ENCODE results near the gene C15orf39.
A peak's percentile ranks its signal among the peaks of the same experiment; 100 is the strongest.

Gene C15orf39

DNA sequence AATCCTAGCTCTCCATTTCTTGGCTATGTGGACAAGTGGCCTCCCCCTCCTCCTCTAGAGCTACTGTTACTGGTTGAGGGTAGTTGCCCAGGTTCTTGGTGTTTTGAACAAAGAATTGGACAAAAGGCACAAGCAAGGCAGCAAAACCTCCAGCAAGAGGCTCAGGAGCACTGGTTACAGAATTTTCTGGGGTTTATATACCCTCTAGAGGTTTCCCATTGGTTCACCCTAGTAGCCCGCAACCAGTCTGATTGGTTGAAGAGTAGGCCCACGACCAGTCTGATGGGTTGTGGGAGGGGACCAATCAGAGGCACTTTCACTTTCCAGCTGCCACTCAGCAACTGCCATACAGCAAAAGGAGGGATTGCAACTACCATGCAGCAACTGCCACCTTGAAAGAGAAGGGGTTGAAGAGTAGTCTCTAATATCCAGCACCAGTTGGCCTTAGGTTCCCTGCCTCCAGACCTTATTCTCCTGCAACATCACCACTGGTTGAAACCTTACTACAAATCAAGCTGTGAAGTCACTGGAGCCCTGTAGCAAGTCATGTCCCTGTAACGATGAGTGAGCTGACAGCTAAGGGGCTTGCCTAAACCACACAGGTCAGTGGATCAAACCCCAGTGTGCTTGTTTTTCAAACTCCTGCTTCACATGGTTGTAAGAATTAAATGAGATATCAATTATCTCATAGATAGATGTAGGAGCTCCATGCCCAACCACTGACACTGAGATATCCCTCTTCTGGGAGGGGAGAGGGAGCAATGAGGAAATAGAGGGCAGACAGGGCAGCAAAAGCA is 2.9 kb upstream of the C15orf39 start:
- DNase-seq, result peak; percentile 61

DNA sequence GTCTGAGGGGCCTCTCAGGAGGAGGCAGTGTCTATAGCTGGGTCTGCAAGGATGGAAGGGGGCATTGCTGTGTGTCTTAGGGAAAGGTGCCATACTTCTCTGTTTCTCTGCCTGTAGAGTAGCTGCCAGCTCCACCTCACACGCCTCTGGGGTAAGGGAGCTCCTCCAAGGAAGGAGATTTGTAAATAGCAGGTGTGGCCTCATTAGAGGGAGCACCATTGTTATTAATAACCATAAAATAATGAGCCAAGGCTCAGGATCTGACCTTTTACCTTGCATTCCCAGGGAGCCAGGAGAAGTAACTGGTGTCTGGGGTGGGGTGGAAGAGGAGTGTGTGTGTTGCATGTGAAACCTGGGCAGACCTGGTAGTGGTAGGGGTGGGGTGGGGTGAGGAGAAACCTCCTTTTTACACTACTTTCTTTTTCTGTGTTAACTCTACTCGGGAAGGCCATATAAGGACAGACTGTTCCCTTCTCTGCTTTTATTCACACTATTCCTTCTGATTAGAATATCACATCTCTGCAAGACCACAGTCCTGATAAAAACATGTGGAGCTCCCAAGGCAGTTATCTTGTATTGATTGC is 2.2 kb upstream of the C15orf39 start:
- no peak for DNase-seq

DNA sequence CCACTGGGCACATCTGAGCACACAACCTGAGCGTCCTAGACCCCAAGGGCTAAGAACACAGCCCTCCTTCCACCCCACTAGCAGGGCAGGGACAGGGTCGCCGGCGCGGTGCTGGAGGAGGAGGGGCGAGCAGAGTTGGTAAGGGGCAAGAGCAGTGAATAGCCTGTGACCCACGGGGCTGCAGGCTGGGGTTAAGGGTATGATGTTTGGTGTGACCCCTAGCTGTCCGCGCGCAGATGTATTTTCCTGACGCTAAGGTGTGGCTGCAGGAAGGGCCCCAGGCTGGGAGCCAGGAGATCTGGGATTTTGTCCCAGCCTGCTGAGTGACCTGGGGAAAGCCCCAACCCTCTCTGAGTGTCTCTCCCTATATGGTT is 1.3 kb upstream of the C15orf39 start:
- DNase-seq, result no peak

DNA sequence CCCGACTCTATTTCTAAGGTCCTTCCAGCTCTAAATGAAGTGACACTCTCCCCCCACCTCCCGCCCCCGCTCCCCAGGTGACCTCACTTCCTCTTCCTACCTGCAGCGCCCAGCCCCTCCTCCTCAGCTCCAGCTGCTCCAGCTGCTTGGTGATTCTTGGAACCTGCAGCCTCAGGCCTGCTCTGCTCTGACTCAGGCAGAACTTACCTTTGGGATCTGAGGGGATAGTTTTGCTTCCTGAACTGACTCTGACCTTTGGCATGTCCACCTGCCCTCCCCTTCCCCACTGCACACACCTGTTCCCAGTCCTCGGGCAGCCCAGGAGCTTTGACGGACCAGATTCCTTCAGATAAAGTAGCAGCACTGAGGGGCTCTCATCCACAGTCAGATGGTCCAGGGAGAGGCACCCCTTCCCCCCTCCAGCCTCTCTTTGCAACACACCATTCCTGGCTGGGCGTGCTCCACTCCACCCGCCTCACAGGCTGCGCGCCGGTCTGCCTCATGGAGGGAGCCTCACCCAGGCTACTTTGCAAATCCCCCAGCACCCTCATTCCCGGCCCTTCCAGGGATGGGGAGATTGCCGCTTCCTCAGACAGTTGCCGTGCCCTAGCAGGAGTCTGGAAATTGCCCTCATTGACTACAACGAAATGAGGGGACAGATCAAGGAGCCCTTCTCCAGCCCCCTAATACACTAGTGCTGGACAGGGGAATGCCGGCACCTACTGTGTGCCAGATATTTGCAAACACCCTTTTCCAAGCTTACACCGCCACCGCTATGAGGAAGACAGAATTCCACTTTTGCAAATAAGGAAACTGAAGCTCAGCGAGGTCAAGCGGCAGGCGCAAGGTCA is 692 bp upstream of the C15orf39 start:
- DNase-seq, result peak; percentile 28

DNA sequence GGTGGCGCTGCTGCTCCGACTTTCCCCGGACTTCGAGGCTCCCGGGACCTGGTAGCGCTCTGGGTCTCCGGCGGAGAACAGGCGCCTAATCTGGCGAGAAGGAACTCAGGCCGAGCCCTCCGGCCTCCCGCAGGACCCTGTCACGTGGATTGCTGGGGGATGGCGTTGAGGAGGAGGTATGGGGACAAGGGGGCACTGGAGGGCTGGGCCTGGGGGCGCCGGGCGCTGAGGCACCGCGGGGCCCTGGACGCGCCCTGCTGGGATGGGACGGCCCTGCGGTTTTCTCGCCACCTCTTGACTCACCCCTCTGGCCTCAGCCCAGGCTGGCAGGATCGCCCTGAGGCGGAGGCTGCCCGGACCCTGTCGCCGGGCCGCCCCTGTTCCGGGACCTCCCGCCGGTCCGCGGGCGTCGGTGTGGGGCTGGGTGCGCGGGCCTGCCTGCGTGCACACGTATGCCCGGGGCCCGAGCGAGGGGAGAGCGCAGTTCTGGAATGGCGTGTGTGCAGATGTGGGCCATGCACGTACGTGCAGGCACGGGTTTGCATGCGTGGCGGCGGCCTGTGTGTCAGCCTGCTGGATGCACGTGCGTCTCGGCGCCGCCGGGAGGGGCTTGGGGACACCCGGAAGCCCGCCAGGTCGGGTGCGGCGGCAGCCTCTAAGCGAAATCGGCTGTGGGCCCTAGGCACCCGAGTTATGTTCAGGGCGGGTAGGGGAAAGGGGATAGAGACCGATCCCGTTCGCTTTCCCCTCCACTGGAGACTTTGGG is 752 bp downstream of the C15orf39 start:
- peak; percentile 80 for DNase-seq

DNA sequence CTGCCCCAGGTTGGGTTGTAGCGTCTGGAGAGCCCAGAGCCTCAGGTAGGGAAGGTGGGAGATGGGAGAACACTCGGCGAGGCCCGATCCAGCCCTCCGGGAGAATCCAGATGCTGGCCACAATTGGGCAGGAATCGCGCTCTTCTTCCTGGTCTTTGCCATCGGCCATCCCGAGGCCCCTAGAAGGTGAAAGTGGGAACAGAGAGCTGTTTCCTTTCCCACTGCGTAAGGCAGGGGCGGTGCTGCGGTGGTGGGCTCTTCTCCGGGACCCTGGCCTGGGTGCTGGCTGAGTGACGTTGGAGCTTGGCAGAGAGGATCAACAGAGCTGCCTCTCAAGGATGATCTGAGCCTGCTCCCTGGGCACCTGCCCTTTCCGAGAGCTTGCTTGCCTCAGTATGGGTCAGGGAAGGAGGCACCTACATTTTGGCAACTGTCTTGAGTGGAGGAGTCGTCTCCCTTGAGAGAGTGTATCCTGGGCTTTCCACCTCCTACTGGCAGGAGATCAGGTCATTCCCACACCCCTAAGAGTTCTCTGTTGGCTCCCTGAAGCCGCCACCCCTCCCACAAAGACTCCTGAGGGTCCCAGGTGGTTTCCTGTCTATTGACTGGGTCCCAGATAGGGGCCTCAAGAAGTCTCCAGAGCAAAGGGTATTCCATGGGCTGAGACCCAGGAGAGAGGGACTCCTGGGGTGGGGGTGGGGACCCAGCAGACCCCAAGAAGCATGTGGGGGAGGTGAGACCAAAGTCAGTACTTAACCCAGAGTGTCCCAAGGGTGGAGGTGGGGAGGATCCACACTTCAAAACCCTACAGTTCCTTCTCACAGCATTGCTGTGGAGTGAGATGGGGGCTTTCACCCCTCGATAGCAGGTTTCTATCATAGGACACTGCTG is 1.6 kb downstream of the C15orf39 start:
- DNase-seq, result peak; percentile 14

DNA sequence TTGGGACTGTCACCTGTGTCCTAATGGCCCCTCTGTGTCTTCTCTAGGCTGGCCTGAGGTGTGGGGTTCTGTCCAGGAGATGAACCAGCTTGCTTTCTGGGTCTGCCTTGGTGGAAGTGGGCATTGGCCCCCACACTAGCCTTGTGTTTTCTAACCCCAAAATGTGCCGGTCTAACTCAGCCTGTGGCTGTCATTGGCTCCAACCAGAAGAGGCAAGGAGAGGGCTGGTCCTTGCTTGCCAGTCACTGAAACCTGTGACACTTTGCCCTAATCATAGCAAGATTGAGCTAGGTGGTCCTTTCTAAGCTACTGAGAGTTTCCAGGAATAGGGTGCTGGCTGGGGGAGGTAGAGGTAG is 2.2 kb downstream of the C15orf39 start:
- DNase-seq, result no peak

DNA sequence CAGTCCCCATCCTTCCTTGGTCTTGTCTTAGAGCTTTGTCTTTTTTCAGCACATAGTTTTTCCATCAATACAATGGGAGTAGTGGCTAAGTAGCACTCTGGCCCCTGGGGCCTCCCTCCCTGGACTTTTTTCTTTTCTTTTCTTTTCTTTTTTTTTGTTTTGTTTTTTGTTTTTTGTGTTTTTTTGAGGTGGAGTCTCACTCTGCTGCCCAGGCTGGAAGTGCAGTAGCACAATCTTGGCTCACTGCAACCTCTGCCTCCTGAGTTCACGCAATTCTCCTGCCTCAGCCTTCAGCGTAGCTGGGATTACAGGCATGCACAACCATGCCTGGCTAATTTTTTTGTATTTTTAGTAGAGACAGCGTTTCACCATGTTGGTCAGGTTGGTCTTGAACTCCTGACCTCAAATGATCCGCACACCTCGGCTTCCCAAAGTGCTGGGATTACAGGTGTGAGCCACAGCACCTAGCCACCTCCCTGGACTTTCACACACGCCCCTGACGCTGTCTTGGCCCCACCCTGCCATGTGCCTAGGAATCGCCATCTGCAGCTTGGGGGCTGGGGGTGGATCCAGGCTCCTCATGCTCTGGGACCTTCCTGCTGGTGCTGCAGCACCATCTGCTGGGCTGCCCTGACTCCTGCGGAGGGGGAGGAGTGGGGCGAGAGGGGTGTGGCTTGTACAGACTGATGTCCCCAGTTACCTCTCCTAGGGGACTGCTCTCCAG is 2.8 kb downstream of the C15orf39 start:
- peak; percentile 89 for DNase-seq

DNA sequence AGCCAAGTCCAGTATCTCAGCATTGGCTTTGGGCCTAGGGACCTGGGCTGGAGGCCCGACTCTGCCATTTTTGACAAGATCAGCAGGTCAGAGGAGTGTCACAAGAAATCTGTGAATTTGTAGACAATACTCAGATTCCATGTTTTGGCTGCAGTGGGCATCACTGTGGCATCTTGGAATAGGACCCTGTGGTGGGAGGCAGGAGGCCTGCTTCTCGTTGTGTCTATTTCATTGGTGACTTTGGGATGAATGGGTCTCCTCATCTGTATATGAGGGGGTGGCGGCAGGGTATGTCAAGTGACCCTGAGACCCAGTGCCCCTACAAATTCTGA is 3.3 kb downstream of the C15orf39 start:
- no peak for DNase-seq

DNA sequence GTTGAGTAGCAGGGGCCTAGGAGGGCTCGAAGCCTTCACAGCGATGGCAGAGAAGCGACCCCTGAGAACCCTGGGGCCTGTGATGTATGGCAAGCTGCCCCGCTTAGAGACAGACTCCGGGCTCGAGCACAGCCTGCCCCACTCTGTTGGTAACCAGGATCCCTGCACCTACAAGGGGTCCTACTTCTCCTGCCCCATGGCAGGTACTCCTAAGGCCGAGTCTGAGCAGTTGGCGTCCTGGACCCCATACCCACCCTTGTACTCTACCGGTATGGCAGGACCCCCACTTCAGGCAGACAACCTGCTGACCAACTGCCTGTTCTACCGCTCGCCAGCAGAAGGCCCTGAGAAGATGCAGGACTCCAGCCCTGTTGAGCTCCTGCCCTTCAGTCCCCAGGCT is 4.3 kb downstream of the C15orf39 start:
- no peak for DNase-seq

DNA sequence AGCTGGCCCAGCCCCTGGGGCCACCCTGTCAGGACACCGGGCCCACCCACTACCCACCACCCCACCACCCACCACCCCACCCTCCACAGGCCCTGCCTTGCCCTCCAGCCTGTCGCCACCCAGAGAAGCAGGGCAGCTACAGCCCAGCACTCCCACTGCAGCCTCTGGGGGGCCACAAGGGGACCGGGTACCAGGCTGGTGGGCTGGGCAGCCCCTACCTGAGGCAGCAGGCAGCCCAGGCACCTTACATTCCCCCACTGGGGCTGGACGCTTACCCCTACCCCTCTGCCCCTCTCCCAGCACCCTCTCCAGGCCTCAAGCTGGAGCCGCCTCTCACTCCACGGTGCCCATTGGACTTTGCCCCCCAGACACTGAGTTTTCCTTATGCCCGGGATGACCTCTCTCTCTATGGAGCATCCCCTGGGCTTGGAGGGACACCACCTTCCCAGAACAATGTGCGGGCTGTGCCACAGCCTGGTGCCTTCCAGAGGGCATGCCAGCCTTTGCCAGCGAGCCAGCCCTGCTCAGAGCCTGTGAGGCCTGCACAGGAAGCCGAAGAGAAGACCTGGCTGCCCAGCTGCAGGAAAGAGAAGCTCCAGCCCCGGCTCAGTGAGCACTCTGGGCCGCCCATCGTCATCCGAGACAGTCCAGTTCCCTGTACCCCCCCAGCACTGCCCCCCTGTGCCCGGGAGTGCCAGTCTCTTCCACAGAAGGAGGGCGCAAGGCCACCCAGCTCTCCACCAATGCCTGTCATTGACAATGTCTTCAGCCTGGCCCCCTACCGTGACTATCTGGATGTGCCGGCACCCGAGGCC is 5.3 kb downstream of the C15orf39 start:
- no peak for DNase-seq

DNA sequence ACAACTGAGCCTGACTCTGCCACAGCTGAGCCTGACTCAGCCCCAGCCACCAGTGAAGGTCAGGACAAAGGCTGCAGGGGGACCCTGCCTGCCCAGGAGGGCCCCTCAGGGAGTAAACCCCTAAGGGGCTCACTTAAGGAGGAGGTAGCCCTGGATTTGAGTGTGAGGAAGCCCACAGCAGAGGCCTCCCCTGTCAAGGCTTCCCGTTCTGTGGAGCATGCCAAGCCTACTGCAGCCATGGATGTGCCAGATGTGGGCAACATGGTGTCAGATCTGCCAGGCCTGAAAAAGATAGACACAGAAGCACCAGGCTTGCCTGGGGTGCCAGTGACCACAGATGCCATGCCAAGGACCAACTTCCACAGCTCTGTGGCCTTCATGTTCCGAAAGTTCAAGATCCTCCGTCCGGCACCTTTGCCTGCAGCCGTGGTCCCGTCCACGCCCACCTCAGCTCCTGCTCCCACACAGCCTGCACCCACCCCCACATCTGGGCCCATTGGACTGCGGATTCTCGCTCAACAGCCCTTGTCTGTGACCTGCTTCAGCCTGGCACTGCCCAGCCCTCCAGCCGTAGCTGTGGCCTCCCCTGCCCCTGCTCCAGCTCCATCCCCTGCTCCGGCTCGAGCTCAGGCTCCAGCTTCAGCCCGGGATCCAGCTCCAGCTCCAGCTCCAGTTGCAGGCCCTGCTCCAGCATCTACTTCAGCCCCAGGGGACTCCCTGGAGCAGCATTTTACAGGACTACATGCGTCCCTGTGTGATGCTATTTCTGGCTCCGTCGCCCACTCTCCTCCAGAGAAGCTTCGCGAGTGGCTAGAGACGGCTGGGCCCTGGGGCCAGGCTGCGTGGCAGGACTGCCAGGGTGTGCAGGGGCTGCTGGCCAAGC is 6.2 kb downstream of the C15orf39 start:
- no peak for DNase-seq

DNA sequence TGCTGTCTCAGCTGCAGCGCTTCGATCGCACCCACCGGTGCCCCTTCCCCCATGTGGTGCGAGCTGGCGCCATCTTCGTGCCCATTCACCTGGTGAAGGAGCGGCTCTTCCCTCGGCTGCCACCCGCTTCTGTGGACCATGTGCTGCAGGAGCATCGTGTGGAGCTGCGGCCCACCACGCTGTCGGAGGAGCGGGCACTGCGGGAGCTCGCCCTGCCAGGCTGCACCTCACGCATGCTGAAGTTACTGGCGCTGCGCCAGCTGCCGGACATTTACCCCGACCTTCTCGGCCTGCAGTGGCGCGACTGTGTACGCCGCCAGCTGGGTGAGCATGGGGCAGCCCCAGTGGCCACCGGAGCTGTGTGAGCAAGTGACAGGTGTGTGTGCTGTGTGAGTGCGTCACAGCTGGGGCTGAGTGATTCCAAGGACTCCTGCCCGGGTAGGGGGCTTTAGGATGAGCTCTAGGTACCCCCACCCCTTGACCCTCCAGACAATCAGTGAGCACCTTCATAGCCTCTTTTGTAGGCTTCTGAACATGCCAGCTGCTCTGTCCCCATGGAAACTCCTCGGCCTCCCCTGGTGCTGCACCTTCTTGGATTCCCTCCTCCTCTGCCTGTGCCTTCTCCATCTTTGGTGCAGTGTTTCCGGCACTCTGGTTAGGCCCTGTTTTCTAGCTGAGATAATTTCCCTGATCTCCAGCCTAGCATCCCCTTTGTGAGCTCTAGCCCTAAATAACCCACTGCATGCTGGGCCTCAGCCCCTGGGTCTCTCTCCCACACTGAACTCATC is 7.0 kb downstream of the C15orf39 start:
- no peak for DNase-seq

DNA sequence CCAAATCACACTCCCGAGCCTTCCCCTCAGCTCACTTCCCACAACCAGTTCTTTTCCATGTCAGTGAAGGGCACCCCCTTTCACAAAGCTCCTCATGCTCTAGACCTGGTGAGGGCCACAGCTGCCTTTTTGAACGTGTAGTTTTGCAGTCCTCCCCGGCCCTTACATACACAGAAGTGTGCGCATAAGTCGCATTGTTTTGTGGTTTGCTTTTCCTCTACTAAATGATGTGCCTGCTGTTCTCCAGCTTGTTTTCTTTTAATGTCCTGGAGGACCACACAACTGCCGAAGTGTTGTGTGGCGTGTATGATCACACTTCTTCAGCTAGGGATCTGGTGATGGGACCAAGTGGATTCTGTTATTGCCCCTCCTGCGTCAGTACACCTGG is 7.6 kb downstream of the C15orf39 start:
- DNase-seq, result no peak

DNA sequence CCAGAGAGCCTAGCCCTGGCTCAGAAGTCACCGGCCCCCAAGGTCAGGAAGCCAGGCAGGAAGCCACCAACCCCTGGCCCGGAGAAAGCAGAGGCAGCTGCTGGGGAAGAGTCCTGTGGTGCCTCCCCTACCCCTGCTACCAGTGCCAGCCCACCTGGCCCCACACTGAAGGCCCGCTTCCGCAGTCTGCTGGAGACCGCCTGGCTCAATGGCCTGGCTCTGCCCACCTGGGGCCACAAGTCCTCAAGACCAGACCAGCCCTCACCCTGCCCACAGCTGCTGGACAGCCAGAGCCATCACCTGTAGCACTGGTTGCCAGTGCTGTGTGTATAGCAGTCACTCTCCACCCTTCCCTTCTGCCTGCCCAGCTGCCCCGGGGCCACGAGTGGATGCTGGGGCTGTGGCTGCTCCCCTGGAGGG is 9.1 kb downstream of the C15orf39 start:
- no peak for DNase-seq

DNA sequence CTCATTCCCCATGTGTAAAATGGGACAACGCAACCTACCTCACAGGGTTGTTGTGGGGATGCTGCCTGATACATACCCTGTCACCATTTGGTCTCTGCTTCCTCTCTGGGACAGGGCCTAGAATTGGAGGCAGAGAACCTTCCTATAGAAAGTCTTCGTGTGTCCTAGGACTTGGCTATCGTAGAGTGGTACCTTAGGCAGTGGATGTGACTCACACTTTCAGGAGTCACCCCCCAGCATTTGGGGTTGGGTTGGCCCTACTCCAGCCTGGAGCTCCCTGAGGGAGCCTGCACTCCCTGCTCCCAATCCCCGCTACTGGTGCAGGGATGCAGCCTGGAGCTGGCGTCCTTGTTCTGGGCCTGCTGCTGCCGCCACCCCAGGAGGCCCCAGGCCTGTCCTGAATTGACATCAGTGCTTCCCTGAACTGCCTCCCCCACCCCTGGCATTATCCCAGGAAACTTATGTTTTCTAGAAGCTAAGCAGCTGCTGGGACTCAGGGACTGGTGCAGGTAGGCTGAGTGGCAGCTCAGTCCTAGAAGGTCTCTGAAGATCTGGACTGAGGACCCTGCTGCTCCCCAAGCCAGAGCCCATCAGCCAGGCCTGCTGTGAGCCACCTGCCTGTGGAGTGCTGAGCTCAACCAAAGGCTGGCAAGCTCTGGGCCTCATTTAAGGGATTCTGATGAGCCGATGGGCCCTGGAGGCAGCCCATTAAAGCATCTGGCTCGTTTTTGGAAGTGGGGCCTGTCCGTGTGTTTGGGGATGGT is 9.9 kb downstream of the C15orf39 start:
- peak; percentile 35 for DNase-seq

DNA sequence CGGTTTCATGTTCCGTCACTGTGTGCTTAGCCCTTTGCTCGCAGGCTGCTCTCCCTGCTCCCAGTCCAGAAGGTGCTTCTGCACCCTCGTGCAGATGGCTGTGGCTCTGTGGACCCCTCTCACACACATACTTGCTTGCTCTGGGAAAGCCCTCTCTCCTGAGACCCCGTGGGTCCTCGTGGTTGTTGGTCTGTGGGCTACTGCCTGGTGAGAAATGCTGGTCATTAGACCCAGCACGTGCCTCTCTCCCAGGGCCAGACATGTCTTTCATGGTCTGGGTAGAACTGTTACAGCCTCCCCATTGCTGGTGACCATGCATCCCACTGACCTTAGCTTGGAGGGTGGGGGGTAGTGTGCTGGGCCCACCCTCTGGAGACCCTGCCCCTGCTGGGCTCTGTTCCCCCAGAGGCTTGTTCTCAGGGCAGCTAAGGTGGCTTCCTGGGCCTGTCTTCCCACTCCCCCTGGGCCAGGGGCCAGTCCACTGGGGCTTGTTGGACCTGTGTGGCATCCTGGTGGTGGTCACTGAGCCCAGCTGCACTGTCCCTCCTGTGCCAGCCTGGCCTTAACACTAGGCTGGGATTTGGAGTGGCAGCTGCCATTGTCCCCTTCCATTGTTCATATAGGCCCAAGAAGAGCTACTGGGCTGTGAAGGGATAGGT is 10.6 kb downstream of the C15orf39 start:
- DNase-seq, result no peak

Data from EL (cell line).